HL-60 (cell line): ENCODE results near the gene WDR37.

Experiments used
- DNase-seq, 2 experiments: peaks; one replicate each; pipeline ENCODE4 v3.0.0-alpha.2; 2010 to 2020; ENCODE audit warnings: low read depth in 1 of 2, low spot score in 1 of 2
- H3K27ac ChIP-seq: fragments of 250-450 bp; sonication (Bioruptor Pico); replicated peaks from 2 replicates; pipeline ENCODE4 v1.5.1; 2020; ENCODE audit warnings: mild to moderate bottlenecking, moderate library complexity
- H3K27me3 ChIP-seq: fragments of 250-450 bp; sonication (Bioruptor Pico); 2 replicates; pipeline ENCODE4 v1.5.1; 2021; ENCODE audit warnings: mild to moderate bottlenecking, moderate library complexity; ENCODE audit not compliant: insufficient read depth, poor library complexity, severe bottlenecking
- H3K4me3 ChIP-seq: replicated peaks from 2 replicates; pipeline ENCODE4 v1.5.1; 2011; ENCODE audit warnings: mild to moderate bottlenecking, control low read depth, low read length; ENCODE audit not compliant: insufficient read depth
- GABPA ChIP-seq: IDR thresholded peaks from 2 replicates; pipeline ENCODE4 v1.6.1; 2012; ENCODE audit warnings: low read depth
- POLR2AphosphoS5 ChIP-seq: IDR thresholded peaks from 2 replicates; pipeline ENCODE4 v1.6.1; 2012; ENCODE audit warnings: low read depth
- SPI1 ChIP-seq: IDR thresholded peaks from 2 replicates; pipeline ENCODE4 v1.6.1; 2012; ENCODE audit warnings: low read depth, mild to moderate bottlenecking, borderline replicate concordance
- TF ChIP-seq, protein P1 (sequence below): IDR thresholded peaks from 2 replicates; pipeline ENCODE4 v1.6.1; 2012; ENCODE audit warnings: low read depth; ENCODE audit not compliant: insufficient replicate concordance
- TF ChIP-seq, protein P2 (sequence below): IDR thresholded peaks from one replicate; pipeline ENCODE4 v1.5.1; 2011; ENCODE audit warnings: low read length, control low read depth, inconsistent platforms; ENCODE audit not compliant: insufficient read depth

The WDR37 gene

DNA sequence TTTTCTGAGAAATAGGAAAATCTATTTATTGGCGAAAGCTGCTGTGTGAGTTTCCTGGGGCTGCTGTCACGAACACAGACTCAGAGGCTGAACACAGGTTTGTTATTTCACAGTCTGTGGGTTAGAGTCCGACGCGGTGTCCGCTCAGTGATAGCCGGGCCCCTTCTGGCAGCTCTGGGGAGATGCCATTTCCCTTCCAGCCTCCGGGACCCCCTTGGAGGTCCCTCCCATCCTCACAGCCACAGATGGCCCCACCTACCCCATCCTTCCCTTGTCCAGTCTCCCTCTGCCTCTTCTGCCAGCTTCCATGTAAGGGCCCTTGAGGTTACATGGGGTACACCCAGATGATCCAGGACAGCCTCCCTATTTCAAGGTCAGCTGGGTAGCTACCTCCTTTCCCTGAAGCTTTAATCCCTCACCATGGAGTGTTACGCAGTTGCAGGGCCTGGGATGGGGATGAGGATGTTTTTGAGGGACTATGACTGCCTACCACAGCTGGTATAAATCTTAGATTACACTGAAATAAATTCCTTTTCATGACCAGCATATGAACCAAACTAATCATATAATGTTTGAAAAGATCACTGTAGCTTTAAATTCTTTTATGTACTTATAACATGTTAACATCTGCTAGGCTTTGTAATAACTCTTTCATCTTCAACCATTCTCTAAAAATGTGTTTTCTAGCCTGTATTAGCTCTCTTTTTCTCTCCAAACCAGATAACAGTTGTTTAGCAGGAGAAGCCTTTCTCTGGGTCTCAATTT, 98.5 kb downstream of the WDR37 start:
- no peak overlapping the region for H3K27ac ChIP-seq
- TF ChIP-seq, protein P1, sequence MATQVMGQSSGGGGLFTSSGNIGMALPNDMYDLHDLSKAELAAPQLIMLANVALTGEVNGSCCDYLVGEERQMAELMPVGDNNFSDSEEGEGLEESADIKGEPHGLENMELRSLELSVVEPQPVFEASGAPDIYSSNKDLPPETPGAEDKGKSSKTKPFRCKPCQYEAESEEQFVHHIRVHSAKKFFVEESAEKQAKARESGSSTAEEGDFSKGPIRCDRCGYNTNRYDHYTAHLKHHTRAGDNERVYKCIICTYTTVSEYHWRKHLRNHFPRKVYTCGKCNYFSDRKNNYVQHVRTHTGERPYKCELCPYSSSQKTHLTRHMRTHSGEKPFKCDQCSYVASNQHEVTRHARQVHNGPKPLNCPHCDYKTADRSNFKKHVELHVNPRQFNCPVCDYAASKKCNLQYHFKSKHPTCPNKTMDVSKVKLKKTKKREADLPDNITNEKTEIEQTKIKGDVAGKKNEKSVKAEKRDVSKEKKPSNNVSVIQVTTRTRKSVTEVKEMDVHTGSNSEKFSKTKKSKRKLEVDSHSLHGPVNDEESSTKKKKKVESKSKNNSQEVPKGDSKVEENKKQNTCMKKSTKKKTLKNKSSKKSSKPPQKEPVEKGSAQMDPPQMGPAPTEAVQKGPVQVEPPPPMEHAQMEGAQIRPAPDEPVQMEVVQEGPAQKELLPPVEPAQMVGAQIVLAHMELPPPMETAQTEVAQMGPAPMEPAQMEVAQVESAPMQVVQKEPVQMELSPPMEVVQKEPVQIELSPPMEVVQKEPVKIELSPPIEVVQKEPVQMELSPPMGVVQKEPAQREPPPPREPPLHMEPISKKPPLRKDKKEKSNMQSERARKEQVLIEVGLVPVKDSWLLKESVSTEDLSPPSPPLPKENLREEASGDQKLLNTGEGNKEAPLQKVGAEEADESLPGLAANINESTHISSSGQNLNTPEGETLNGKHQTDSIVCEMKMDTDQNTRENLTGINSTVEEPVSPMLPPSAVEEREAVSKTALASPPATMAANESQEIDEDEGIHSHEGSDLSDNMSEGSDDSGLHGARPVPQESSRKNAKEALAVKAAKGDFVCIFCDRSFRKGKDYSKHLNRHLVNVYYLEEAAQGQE, result no peak
- TF ChIP-seq GABPA (no peak), SPI1 (no peak)
- H3K27me3 ChIP-seq, result no peaks in the 10 kb centered on the region
- no peak overlapping the region for H3K4me3 ChIP-seq
- DNase-seq, result no peak

DNA sequence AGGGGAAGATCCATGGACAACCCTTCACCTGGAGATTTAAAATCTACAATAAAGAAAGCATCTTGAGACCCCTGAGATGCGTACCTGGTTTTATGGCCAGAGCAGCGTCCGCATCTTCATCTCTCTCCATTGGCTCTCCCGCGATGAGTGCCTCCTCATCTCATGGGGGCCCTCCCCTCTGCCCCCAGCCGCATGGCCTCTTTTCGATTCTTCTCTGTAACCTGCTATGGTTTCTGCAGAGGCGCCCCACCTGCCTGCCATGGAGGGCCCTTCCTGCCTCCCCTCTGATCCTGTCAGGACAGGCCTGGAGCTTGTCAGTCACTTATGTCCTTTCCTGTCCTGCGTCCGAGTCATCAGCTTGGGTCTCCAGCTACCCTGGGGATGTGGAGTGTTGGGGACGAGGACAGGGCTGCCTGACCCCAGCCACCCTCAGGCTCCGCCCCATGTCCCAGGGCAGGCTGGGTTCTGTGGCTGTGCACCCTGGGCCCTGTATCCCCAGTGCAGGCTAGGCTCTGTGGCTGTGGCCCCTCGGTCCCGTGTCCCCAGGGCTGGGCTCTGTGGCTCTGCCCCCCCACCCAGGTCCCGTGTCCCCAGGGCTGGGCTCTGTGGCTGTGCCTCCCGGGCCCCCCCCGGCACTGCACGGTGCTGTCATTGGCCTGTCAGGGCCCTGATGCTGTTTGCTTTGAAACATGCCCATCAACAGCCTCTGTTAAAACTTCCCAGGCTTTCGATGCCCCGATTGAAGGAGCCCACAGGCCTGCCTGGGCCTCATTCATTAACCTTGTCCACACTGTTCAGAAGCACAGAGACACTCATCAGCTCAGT, 99.8 kb downstream of the WDR37 start:
- H3K4me3 ChIP-seq, result no peak overlapping the region
- no peak overlapping the region for H3K27ac ChIP-seq
- H3K27me3 ChIP-seq, result no peaks in the 10 kb centered on the region
- no peak for DNase-seq
- TF ChIP-seq POLR2AphosphoS5 (no peak), GABPA (no peak), SPI1 (no peak)
- TF ChIP-seq, protein P1, result no peak
- TF ChIP-seq, protein P2, sequence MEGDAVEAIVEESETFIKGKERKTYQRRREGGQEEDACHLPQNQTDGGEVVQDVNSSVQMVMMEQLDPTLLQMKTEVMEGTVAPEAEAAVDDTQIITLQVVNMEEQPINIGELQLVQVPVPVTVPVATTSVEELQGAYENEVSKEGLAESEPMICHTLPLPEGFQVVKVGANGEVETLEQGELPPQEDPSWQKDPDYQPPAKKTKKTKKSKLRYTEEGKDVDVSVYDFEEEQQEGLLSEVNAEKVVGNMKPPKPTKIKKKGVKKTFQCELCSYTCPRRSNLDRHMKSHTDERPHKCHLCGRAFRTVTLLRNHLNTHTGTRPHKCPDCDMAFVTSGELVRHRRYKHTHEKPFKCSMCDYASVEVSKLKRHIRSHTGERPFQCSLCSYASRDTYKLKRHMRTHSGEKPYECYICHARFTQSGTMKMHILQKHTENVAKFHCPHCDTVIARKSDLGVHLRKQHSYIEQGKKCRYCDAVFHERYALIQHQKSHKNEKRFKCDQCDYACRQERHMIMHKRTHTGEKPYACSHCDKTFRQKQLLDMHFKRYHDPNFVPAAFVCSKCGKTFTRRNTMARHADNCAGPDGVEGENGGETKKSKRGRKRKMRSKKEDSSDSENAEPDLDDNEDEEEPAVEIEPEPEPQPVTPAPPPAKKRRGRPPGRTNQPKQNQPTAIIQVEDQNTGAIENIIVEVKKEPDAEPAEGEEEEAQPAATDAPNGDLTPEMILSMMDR, result no peak

DNA sequence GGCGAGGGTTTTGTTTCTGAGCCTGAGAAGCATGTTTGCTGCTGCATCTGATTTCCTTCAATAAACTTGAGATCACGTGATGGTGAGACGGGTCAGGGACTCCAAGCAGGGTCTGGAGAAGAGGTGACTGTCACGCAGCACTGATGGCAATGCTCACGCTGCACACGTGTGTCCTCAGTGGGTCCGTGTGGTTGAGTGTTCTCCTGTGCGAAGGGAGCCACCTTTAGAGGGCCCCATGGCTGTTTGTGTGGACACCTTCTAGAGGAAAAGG, 100.4 kb downstream of the WDR37 start:
- Histone ChIP-seq H3K27me3 (no peaks in the 10 kb centered on the region), H3K4me3 (no peak overlapping the region), H3K27ac (no peak overlapping the region)
- TF ChIP-seq GABPA, result no peak
- TF ChIP-seq, protein P2, result no peak
- TF ChIP-seq POLR2AphosphoS5, result no peak
- no peak for TF ChIP-seq SPI1
- TF ChIP-seq, protein P1, result no peak
- DNase-seq, result no peak
